Keratinocyte (primary cell): ENCODE measurements around the gene LMTK2. TPM values are rescaled to one million over a fixed set of nuclear protein-coding genes. Genes with fewer than 3 reads are reported as not detected.

Source experiments
- DNase-seq: peaks from one replicate; pipeline ENCODE4 v3.0.0-alpha.2; 2011; ENCODE audit warnings: low read depth, missing footprints, low spot score
- FAIRE-seq: peaks from 2 replicates; lab custom pipeline; 2011; peaks lifted over from hg19 to GRCh38; lab: Jason Lieb, UNC
- H2AFZ ChIP-seq: 2 replicates; pipeline ENCODE4 v1.6.0; 2012; ENCODE audit warnings: low read length, control low read depth, inconsistent platforms; ENCODE audit not compliant: control insufficient read depth
- H3K27ac ChIP-seq: 2 replicates; pipeline ENCODE4 v1.5.1; 2011; ENCODE audit warnings: low read length; ENCODE audit not compliant: control insufficient read depth, insufficient read depth
- H3K27me3 ChIP-seq: 3 replicates; pipeline ENCODE4 v1.6.0; 2011; ENCODE audit warnings: low read length; ENCODE audit not compliant: control insufficient read depth, insufficient read depth; ENCODE audit errors: extremely low read depth
- H3K36me3 ChIP-seq, 2 experiments: 2 replicates in 1 of 2; 3 replicates in 1 of 2; pipeline ENCODE4 v1.5.1; 2011; ENCODE audit warnings: low read length in 2 of 2, mild to moderate bottlenecking in 1 of 2; ENCODE audit not compliant: control insufficient read depth in 2 of 2, insufficient read depth in 2 of 2; ENCODE audit errors: extremely low read depth in 1 of 2
- H3K4me1 ChIP-seq: 3 replicates; pipeline ENCODE4 v1.5.1; 2011; ENCODE audit warnings: low read length; ENCODE audit not compliant: control insufficient read depth, insufficient read depth; ENCODE audit errors: extremely low read depth
- H3K4me2 ChIP-seq: 3 replicates; pipeline ENCODE4 v1.6.0; 2011; ENCODE audit warnings: low read depth, low read length; ENCODE audit not compliant: control insufficient read depth, insufficient read depth; ENCODE audit errors: extremely low read depth
- H3K4me3 ChIP-seq, 3 experiments: fragments of 200-600 bp in 1 of 3; sonication (generic) in 1 of 3; 2 replicates in 2 of 3; 3 replicates in 1 of 3; pipeline ENCODE4 v1.5.1; 2011 to 2016; ENCODE audit warnings: low read length in 3 of 3, mild to moderate bottlenecking in 3 of 3, control low read depth in 2 of 3, inconsistent platforms in 1 of 3, low read depth in 1 of 3, mixed read lengths in 1 of 3, mixed run types in 1 of 3, moderate library complexity in 1 of 3; ENCODE audit not compliant: control insufficient read depth in 2 of 3, insufficient read depth in 2 of 3; ENCODE audit errors: extremely low read depth in 1 of 3
- H3K79me2 ChIP-seq: 2 replicates; pipeline ENCODE4 v1.6.0; 2012; ENCODE audit warnings: low read length; ENCODE audit not compliant: control insufficient read depth, insufficient read depth
- H3K9ac ChIP-seq: 3 replicates; pipeline ENCODE4 v1.6.0; 2011; ENCODE audit warnings: low read length; ENCODE audit not compliant: control insufficient read depth, insufficient read depth; ENCODE audit errors: extremely low read depth
- H3K9me1 ChIP-seq: 3 replicates; pipeline ENCODE4 v1.6.0; 2011; ENCODE audit warnings: low read length; ENCODE audit not compliant: control insufficient read depth, insufficient read depth; ENCODE audit errors: extremely low read depth
- H3K9me3 ChIP-seq: 2 replicates; pipeline ENCODE4 v1.5.1; 2012; ENCODE audit warnings: low read depth, low read length; ENCODE audit not compliant: control insufficient read depth
- H4K20me1 ChIP-seq: 3 replicates; pipeline ENCODE4 v1.6.0; 2011; ENCODE audit warnings: low read length; ENCODE audit not compliant: control insufficient read depth, insufficient read depth; ENCODE audit errors: extremely low read depth
- CTCF ChIP-seq, 3 experiments: IDR thresholded peaks in 1 of 3; conservative IDR thresholded peaks in 1 of 3; optimal IDR thresholded peaks in 1 of 3; 2 replicates in 2 of 3; 3 replicates in 1 of 3; pipeline versions ENCODE3 to v1.5.1; 2011; ENCODE audit warnings: low read length in 3 of 3, mild to moderate bottlenecking in 3 of 3, moderate library complexity in 2 of 3, control low read depth in 1 of 3, inconsistent platforms in 1 of 3; ENCODE audit not compliant: insufficient read depth in 2 of 3; ENCODE audit errors: extremely low read depth in 1 of 3
- EZH2 ChIP-seq: IDR thresholded peaks from one replicate; pipeline ENCODE4 v1.6.1; 2012; ENCODE audit warnings: inconsistent platforms, mild to moderate bottlenecking, low read length, moderate library complexity
- dilution Hi-C: fragments of 300-500 bp; cut with MboI; formaldehyde crosslinking; loops from one replicate; pipeline ENCODE4 v1.7.0; 2020; ENCODE audit warnings: low sequenced_read_pairs; ENCODE audit not compliant: extremely low pct_ligation_motif_present
- polyA plus RNA-seq, 5 experiments: library from polyadenylated mRNA; depleted of rRNA in 3 of 5; stranded (reverse) in 3 of 5; stranded (forward) in 1 of 5; unstranded in 1 of 5; fragments of >200 nt; gene quantifications; 1 replicate in 1 of 5; 2 replicates in 3 of 5; 3 replicates in 1 of 5; pipeline versions ENCODE4 v1.2.1 to v1.2.3, GENCODE V29; 2011 to 2012; ENCODE audit warnings: missing spikeins in 2 of 5, low read depth in 1 of 5, low replicate concordance in 1 of 5

The LMTK2 gene
- polyA plus RNA-seq, 1 donor (not counting 4 experiments of a cell fraction or from before 2014, with no cell fraction given) = 6.6 TPM

DNA sequence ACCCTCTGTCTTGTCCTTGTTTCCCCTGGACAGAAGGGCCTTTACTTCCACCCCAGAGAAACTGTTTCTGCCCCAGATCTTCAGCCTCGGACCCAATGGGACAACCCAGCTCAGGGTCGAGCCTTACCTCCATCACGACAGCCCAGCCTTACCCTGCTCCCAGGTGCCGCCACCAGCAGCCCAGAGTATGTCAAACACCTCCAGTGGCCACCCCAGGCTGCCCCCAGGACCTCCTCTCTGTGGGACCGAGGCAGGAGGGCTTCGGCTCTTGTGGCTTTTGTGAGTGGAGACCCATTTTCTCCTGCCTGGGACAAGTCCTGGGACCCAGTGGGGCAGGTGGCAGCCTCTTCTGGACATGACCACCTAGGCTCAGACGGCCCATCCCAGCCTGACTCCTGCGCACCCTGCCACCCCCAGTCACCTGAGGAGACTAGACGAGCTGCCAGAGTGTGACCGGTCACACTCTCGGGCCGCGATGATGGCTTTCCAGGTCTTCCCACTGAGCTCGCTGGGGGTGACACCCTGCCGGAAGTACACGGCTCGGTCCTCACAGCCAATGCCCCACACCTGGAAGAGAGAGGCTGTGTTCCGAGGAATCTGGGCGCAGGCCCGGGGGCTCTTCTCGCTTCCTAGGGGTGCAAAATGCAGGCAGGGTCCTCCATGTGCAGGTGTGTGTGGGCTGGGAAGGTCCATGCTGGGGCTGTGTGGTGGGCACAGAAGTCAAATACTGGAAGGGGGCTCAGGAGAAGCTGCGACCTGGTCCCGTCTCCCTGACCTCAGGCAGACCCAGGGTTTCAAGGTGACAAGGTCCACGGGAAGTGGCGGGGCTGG lies 129.9 kb downstream of the LMTK2 start:
- Histone ChIP-seq H3K27ac (no peak overlapping the region), H3K4me2 (no peak overlapping the region), H4K20me1 (no peaks in the 10 kb centered on the region), H3K9me3 (no peaks in the 10 kb centered on the region), H3K79me2 (no peaks in the 10 kb centered on the region), H3K36me3 (peaks cover 2 to 3% of the 10 kb centered on the region in 2 experiments), H3K9ac (no peak overlapping the region), H3K27me3 (no peaks in the 10 kb centered on the region), H2AFZ (no peak overlapping the region), H3K4me3 (no peak overlapping the region), H3K4me1 (no peaks in the 10 kb centered on the region), H3K9me1 (no peaks in the 10 kb centered on the region)
- dilution Hi-C loops = no loop called here
- DNase-seq (no peak), FAIRE-seq (no peak)
- no peak for TF ChIP-seq EZH2
- TF ChIP-seq CTCF (optimal IDR thresholded peaks at IDR 0.05 in 1 of 3, IDR thresholded peaks at IDR 0.05 in 1 of 3, conservative IDR thresholded peaks at IDR 0.05 in 1 of 3; ENCODE audit: extremely low read depth in 1 of 3, insufficient read depth in 2 of 3, low read length in 3 of 3) = no peak

DNA sequence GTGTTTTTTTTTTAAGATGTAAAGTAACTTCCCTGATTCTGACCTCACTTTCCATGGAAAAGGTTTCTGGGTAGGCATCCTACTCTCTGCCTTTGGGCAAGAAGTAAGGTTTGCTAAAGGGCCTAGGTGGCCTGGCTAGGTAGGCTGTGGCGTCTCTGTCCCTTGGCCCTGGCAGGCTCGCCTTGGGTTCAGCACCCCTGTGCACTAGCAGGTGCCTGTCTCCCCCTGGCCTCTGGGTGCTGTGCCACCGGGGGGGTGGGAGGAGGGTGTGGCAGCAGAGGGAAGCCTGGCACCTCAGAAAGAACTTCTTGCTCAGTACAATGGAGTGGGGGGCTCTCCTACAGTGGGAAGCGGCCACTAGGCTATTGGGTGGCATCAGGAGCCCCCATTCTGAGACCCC lies 131.4 kb downstream of the LMTK2 start:
- TF ChIP-seq EZH2 (no peak), CTCF (optimal IDR thresholded peaks at IDR 0.05 in 1 of 3, IDR thresholded peaks at IDR 0.05 in 1 of 3, conservative IDR thresholded peaks at IDR 0.05 in 1 of 3; ENCODE audit: extremely low read depth in 1 of 3, insufficient read depth in 2 of 3, low read length in 3 of 3) (no peak)
- FAIRE-seq (no peak), DNase-seq (no peak)
- Histone ChIP-seq H3K27ac (no peak overlapping the region), H3K79me2 (no peaks in the 10 kb centered on the region), H2AFZ (no peak overlapping the region), H3K36me3 (peaks cover 3% of the 10 kb centered on the region in 2 experiments), H3K9me3 (no peaks in the 10 kb centered on the region), H3K27me3 (no peaks in the 10 kb centered on the region), H3K4me1 (no peaks in the 10 kb centered on the region), H4K20me1 (no peaks in the 10 kb centered on the region), H3K9me1 (no peaks in the 10 kb centered on the region), H3K4me3 (no peak overlapping the region), H3K9ac (no peak overlapping the region), H3K4me2 (no peak overlapping the region)
- dilution Hi-C loops = no loop called here
